A375 (cell line): ENCODE data around the gene TRAPPC13. TPM values are rescaled to one million over a fixed set of nuclear protein-coding genes. Genes with fewer than 3 reads are reported as not detected.

ENCODE experiments used
- small RNA-seq: library from RNA; depleted of rRNA; stranded (forward); fragments of <200 nt; gene quantifications from one replicate; pipeline ENCODE3, GENCODE V24; 2014
- total RNA-seq: library from RNA; depleted of rRNA; stranded (reverse); fragments of >200 nt; shearing (Covaris generic); gene quantifications from 2 replicates; pipeline ENCODE4 v1.2.3, GENCODE V29; 2014; rRNA removed

The TRAPPC13 gene, protein sequence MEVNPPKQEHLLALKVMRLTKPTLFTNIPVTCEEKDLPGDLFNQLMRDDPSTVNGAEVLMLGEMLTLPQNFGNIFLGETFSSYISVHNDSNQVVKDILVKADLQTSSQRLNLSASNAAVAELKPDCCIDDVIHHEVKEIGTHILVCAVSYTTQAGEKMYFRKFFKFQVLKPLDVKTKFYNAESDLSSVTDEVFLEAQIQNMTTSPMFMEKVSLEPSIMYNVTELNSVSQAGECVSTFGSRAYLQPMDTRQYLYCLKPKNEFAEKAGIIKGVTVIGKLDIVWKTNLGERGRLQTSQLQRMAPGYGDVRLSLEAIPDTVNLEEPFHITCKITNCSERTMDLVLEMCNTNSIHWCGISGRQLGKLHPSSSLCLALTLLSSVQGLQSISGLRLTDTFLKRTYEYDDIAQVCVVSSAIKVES
- 26.9 and 29.8 TPM in 2 replicates for total RNA-seq

DNA sequence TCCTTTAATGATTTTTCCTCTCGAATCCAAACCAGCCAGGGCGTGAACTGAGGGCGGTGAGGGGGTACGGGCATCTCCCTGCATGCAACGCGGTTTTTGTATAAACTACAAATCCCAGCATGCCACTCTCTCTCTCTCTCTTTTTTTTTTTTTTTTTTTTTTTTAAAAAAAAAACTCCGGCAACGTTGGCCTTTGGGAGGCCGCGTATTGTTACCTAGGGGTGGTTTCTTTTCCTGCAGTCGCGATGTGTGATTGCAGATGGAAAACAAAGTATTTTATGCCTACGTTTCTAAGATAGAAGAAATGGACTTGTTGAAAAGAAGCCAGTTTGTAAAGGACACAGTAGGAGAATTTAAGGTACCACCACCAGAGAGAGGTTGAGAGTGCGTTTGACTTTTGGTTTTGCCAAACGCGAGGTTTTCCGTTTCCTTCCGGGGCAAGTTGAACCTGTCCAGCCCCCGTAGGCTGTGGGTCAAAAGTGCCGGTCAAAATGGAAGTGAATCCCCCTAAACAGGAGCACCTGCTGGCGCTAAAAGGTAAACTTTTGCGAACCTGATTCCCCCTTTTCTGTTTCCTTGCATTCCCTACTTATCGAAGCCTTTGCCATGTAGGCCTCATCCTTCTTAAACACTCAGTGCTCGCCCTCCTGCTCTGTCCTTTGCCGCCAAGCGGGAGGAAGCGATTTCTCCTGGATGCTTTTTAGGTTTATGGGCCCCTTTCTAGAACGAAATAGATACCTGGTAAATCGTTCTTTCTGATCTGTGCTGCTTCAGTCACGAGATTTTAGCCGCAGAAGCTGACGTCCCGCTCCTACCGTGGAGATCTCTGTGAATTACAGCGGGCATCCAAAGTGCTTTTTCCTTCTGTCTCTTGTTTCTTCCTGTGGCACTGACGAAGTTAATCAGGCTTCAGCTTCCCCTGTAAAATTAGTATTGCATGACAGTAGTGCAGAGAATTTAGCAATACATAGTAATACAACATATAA, at the start of gene TRAPPC13, which contains the start of gene SHLD3:
Gene TRAPPC13, plus strand, starts transcription at position 457 of the 985 bp plus-strand sequence. Its CDS starts 34 bp downstream, at position 491.
Gene SHLD3, plus strand, starts transcription at position 457 of the 985 bp plus-strand sequence. CDS start 4,561 bp downstream, outside the sequence.

DNA sequence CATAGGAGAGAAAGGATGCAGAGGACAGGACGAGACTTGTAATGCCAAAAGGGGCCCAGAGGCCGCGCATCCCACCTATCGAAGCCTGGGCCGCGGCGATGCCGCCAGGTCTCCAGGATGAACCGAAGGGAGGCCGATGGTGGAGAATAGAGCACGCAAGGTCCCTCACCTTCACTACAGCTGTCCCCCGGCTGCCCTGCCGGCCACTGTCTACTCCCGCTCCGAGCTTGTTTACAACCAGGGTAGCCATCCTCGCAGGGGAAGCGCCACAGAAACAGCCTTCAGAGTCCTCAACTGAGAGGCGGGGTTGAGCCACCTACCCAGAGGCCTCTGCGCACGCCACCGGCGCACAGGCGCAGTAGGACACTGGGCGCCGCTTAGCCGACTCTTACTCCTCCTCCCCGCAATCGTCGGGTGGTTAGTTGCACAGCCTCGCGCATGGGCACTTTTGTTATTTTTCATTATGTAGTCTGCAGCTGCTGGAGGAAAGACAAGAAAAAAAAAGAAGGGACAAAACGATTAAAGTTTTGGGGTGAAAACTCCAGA, 729 bp upstream of the TRAPPC13 start, which contains the start of gene TRIM23:
Gene TRIM23, minus strand, starts transcription at position 309 of the 546 bp plus-strand sequence. Its CDS starts 59 bp downstream, at position 250.

Small RNA genes within 50 kb of the gene (small RNA-seq; reads per million reads assigned to genes)
- not detected for gene RNU6-540P

Other genes starting within 250 kb of the TRAPPC13 start
- gene ADAMTS6, start 143.1 kb upstream of the TRAPPC13 start, total RNA-seq, result 3.1 and 3.2 TPM in 2 replicates
- gene CENPK, start 61.9 kb upstream of the TRAPPC13 start, total RNA-seq, result 33.7 and 34.6 TPM in 2 replicates
- 34.4 and 41.0 TPM in 2 replicates for gene PPWD1, start 61.7 kb upstream of the TRAPPC13 start, total RNA-seq
- gene TRIM23, start 694 bp upstream of the TRAPPC13 start, total RNA-seq, result 7.4 and 13.1 TPM in 2 replicates
- 3.1 and 5.9 TPM in 2 replicates for gene SHLD3, start within 50 bp of the TRAPPC13 start, total RNA-seq
- 5.4 and 6.9 TPM in 2 replicates for gene SGTB, start 97.1 kb downstream of the TRAPPC13 start, total RNA-seq
- gene NLN, start 97.2 kb downstream of the TRAPPC13 start, total RNA-seq, result 14.4 and 16.9 TPM in 2 replicates